ENCODE results near the gene PAFAH1B2. TPM values are rescaled to one million over a fixed set of nuclear protein-coding genes. Genes with fewer than 3 reads are reported as not detected.

Gene PAFAH1B2
- total RNA-seq, 2 experiments from 2014 or later: 50.0 to 50.2 TPM

GRCh38 chr11:117191680-117192400, 47.8 kb downstream of the PAFAH1B2 start:
- Mint-ChIP-seq H3K27ac (no peak overlapping the region), H3K4me3 (no peak overlapping the region)
- POLR2A ChIA-PET: no interaction called here

DNA sequence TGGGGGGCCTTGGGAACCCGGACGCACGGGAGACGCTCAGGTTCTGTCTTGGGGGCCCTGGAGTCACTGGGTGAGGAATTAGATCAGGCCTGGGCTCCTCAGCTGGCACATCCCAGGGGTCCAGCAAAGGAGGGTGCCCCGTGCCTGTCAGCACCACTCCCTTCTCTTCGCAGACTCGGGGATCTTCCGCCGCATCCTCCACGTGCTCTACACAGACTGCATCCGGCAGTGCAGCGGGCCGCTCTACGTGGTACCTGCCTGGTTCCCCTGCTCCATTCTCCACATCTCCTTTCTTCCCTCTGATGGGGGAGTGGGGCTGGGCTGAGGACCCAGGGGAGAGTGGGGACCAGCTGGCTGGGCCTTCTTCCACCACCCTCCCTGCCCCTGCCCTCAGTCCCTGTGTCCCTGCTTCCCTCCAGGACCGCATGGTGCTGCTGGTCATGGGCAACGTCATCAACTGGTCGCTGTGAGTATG, 48.4 kb downstream of the PAFAH1B2 start:
- no peaks in the 10 kb centered on the region for H3K4me1 Mint-ChIP-seq (ENCODE audit: low read depth)
- no peaks in the 10 kb centered on the region for H3K9me3 Mint-ChIP-seq
- ChIA-PET POLR2A (no interaction called here), CTCF (no interaction called here)
- ATAC-seq: no peak
- intact Hi-C loops (cut with micrococcal nuclease): no loop called here
- no peaks in the 10 kb centered on the region for H3K36me3 Mint-ChIP-seq (ENCODE audit: low read depth)
- no peaks in the 10 kb centered on the region for H3K27me3 Mint-ChIP-seq
- H3K4me3 Mint-ChIP-seq: no peak overlapping the region
- no peak for TF ChIP-seq CTCF (IDR thresholded peaks at IDR 0.05)
- H3K27ac Mint-ChIP-seq: no peak overlapping the region
- DNase-seq: no peak

More at GRCh38 chr11:117191680-117192400, 47.8 kb downstream of the PAFAH1B2 start:
- Mint-ChIP-seq H3K4me1 (ENCODE audit: low read depth) (no peaks in the 10 kb centered on the region), H3K36me3 (ENCODE audit: low read depth) (no peaks in the 10 kb centered on the region), H3K9me3 (no peaks in the 10 kb centered on the region), H3K27me3 (no peaks in the 10 kb centered on the region)
- CTCF ChIA-PET: interaction anchor here (2.1 kb wide), 1 partner anchor 10 kb away, joined by 5 read pairs; no protein-coding TSS in a partner anchor
- no peak for TF ChIP-seq CTCF (IDR thresholded peaks at IDR 0.05)
- no peak for DNase-seq
- ATAC-seq: no peak
- intact Hi-C loops (cut with micrococcal nuclease): no loop called here

DNA sequence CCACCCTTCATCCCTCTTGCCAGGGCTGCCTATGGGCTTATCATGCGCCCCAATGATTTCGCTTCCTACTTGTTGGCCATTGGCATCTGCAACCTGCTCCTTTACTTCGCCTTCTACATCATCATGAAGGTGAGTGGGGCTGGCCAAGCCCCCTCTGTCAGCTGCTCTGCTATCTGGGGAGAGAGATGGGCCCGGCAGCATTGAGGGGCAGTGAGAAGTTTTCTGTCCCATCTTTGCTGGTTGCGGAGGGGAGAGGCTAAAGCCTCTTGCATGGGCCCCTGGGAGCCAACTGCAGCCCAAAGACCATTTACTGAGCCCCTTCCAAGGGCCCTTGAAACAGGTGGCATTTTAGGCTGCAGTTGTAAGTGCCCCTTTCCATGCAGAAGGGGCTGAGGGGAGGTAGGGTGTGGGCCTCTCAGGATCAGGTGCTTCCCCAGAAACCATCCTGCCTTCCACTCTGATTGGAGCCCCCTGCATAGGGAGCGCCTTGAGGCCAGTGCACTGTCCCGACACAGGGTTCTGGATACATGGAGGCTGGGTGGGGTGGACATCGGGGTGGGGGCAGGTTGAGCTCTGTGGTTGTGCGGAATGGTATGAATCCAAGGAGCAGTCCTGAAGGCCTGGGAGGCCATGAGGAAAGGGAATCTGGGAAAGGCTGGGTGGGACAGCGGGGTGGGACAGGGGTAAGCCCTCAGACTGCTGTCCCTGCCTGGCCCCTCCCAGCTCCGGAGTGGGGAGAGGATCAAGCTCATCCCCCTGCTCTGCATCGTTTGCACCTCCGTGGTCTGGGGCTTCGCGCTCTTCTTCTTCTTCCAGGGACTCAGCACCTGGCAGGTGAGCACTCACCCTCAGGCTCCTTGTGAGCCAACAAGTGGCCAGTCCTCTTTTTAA, 49.3 kb downstream of the PAFAH1B2 start:
- ChIA-PET POLR2A (interaction anchor here (0.9 to 1.4 kb wide), 2 partner anchors 18 to 21 kb away, joined by 4 to 5 read pairs; no protein-coding TSS in a partner anchor), CTCF (interaction anchor here (0.6 to 1.2 kb wide), 3 partner anchors 12 to 88 kb away, joined by 3 to 4 read pairs (median 3); partner anchors contain the start of gene SIDT2)
- peak overlapping the region; percentile 38 for H3K27ac Mint-ChIP-seq
- intact Hi-C loops (cut with micrococcal nuclease): no loop called here
- H3K27me3 Mint-ChIP-seq: no peaks in the 10 kb centered on the region
- no peaks in the 10 kb centered on the region for H3K4me1 Mint-ChIP-seq (ENCODE audit: low read depth)
- no peak overlapping the region for H3K4me3 Mint-ChIP-seq
- ATAC-seq (no peak), DNase-seq (no peak)
- no peaks in the 10 kb centered on the region for H3K9me3 Mint-ChIP-seq
- H3K36me3 Mint-ChIP-seq (ENCODE audit: low read depth): no peaks in the 10 kb centered on the region
- no peak for TF ChIP-seq CTCF (IDR thresholded peaks at IDR 0.05)

- no peak for TF ChIP-seq CTCF (IDR thresholded peaks at IDR 0.05)
- H3K4me1 Mint-ChIP-seq (ENCODE audit: low read depth): no peaks in the 10 kb centered on the region
- intact Hi-C loops (cut with micrococcal nuclease): no loop called here
- H3K9me3 Mint-ChIP-seq: no peaks in the 10 kb centered on the region
- ATAC-seq: no peak
- H3K4me3 Mint-ChIP-seq: no peak overlapping the region
- ChIA-PET POLR2A (interaction anchor here (0.9 to 1.4 kb wide), 2 partner anchors 17 to 22 kb away, joined by 4 to 5 read pairs; no protein-coding TSS in a partner anchor), CTCF (interaction anchor here (0.6 to 1.2 kb wide), 4 partner anchors 13 to 89 kb away, joined by 3 to 4 read pairs (median 3); partner anchors contain the start of gene SIDT2)
- H3K27ac Mint-ChIP-seq: no peak overlapping the region
- DNase-seq: no peak
- H3K27me3 Mint-ChIP-seq: no peaks in the 10 kb centered on the region
- H3K36me3 Mint-ChIP-seq (ENCODE audit: low read depth): no peaks in the 10 kb centered on the region
Observed at GRCh38 chr11:117194267-117194666, 50.2 kb downstream of the PAFAH1B2 start.

All from activated CD8-positive, alpha-beta T cell treated with anti-CD3 and anti-CD28 coated beads for 36 hours (primary cell).